ENCODE data around the gene CARD19. TPM values are rescaled to one million over a fixed set of nuclear protein-coding genes. Genes with fewer than 3 reads are reported as not detected.
A peak's percentile ranks its signal among the peaks of the same experiment; 100 is the strongest.

The CARD19 gene
- total RNA-seq, 1 experiment from 2014 or later = 54.5 TPM

DNA sequence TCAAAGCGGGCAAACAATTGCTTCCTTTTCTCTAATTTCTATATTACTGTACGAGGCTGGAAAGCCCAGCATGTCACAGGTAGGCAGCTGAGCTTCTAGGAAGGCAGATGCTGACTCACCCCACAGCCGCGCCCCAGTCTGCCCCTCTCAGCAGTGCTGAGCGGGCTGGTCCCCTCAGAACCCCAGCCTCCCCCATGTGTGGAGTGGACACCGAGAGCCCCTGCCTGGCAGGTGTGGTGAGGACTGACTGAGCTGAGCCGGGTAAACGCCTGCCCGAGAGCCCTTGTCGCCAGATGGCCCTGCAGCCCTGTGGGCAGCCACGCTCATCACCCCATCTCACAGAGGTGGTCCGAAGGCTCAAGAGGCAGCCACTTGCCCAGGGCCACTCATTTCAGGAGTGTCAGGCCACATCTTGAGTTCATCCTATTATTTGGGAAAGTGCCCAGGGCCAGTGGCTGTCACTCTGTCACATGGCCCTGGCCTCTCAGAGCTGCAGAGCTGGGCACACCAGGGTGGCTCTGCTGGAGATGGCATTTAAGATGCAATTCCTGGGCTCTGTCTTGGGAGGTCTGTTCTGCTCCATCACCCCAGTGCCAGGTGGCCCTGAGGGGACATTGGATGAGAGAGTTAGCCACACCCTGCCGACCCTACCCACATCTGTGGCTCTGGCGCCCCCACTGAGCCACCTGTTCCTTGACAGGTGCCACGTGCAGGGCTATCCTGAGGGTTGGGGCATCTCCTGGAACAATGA is 12.4 kb downstream of the CARD19 start:
- peak overlapping the region; percentile 23; the same call in 1 of the 2 replicates for H3K27ac ChIP-seq (ENCODE audit: low read depth, low read length)
- TF ChIP-seq POLR2AphosphoS5 (IDR thresholded peaks at IDR 0.05; ENCODE audit: low read depth, low read length) = no peak
- no peak for TF ChIP-seq RAD21 (IDR thresholded peaks at IDR 0.05; ENCODE audit: low read depth)
- no peak for TF ChIP-seq EGR1 (IDR thresholded peaks at IDR 0.05; ENCODE audit: low read depth)
- TF ChIP-seq CBX3 (IDR thresholded peaks at IDR 0.05; ENCODE audit: low read depth) = no peak
- TF ChIP-seq POLR2A (IDR thresholded peaks at IDR 0.05; ENCODE audit: borderline replicate concordance, extremely low read depth, insufficient read depth, insufficient read length) = no peak
- TF ChIP-seq ZBTB33 (IDR thresholded peaks at IDR 0.05; ENCODE audit: extremely low read depth, insufficient replicate concordance, low read length) = no peak
- no peak for TF ChIP-seq CEBPB (IDR thresholded peaks at IDR 0.05; ENCODE audit: low read depth)
- no peak for TF ChIP-seq SRF (IDR thresholded peaks at IDR 0.05; ENCODE audit: low read depth)
- TF ChIP-seq TCF7L2 (IDR thresholded peaks at IDR 0.05; ENCODE audit: borderline replicate concordance, extremely low read depth, insufficient read depth, insufficient read length) = no peak
- TF ChIP-seq YY1 (IDR thresholded peaks at IDR 0.05; ENCODE audit: extremely low read depth, insufficient replicate concordance, low read depth, low read length) = no peak
- TF ChIP-seq EZH2 (IDR thresholded peaks at IDR 0.05) = no peak
- no peak for TF ChIP-seq SIN3A (IDR thresholded peaks at IDR 0.05; ENCODE audit: low read depth)
- TF ChIP-seq, protein P1, sequence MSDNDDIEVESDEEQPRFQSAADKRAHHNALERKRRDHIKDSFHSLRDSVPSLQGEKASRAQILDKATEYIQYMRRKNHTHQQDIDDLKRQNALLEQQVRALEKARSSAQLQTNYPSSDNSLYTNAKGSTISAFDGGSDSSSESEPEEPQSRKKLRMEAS (IDR thresholded peaks at IDR 0.05) = no peak
- no peak for TF ChIP-seq SP1 (IDR thresholded peaks at IDR 0.05; ENCODE audit: low read depth)
- TF ChIP-seq, protein P2, sequence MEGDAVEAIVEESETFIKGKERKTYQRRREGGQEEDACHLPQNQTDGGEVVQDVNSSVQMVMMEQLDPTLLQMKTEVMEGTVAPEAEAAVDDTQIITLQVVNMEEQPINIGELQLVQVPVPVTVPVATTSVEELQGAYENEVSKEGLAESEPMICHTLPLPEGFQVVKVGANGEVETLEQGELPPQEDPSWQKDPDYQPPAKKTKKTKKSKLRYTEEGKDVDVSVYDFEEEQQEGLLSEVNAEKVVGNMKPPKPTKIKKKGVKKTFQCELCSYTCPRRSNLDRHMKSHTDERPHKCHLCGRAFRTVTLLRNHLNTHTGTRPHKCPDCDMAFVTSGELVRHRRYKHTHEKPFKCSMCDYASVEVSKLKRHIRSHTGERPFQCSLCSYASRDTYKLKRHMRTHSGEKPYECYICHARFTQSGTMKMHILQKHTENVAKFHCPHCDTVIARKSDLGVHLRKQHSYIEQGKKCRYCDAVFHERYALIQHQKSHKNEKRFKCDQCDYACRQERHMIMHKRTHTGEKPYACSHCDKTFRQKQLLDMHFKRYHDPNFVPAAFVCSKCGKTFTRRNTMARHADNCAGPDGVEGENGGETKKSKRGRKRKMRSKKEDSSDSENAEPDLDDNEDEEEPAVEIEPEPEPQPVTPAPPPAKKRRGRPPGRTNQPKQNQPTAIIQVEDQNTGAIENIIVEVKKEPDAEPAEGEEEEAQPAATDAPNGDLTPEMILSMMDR (IDR thresholded peaks at IDR 0.05 in 2 of 3, conservative IDR thresholded peaks at IDR 0.05 in 1 of 3; ENCODE audit: borderline replicate concordance in 1 of 3, insufficient read depth in 1 of 3, low read depth in 2 of 3, low read length in 2 of 3) = no peak
- TF ChIP-seq, protein P3, sequence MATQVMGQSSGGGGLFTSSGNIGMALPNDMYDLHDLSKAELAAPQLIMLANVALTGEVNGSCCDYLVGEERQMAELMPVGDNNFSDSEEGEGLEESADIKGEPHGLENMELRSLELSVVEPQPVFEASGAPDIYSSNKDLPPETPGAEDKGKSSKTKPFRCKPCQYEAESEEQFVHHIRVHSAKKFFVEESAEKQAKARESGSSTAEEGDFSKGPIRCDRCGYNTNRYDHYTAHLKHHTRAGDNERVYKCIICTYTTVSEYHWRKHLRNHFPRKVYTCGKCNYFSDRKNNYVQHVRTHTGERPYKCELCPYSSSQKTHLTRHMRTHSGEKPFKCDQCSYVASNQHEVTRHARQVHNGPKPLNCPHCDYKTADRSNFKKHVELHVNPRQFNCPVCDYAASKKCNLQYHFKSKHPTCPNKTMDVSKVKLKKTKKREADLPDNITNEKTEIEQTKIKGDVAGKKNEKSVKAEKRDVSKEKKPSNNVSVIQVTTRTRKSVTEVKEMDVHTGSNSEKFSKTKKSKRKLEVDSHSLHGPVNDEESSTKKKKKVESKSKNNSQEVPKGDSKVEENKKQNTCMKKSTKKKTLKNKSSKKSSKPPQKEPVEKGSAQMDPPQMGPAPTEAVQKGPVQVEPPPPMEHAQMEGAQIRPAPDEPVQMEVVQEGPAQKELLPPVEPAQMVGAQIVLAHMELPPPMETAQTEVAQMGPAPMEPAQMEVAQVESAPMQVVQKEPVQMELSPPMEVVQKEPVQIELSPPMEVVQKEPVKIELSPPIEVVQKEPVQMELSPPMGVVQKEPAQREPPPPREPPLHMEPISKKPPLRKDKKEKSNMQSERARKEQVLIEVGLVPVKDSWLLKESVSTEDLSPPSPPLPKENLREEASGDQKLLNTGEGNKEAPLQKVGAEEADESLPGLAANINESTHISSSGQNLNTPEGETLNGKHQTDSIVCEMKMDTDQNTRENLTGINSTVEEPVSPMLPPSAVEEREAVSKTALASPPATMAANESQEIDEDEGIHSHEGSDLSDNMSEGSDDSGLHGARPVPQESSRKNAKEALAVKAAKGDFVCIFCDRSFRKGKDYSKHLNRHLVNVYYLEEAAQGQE (IDR thresholded peaks at IDR 0.05; ENCODE audit: low read depth) = no peak
- no peak for TF ChIP-seq FOSL1 (IDR thresholded peaks at IDR 0.05; ENCODE audit: low read depth)
- no peak for TF ChIP-seq ATF3 (IDR thresholded peaks at IDR 0.05)
- no peak overlapping the region for H3K9ac ChIP-seq (ENCODE audit: low read length)
- H4K20me1 ChIP-seq (ENCODE audit: insufficient read depth) = no peaks in the 10 kb centered on the region
- peaks cover 3 to 4% of the 10 kb centered on the region in 2 experiments; a peak in 3 of 4 replicates for H3K36me3 ChIP-seq (ENCODE audit: control insufficient read depth in 1 of 2, insufficient read depth in 2 of 2, low read length in 2 of 2)
- ChIA-PET RAD21 (ENCODE audit: low non-redundant PET in 1 of 2, low total read pairs in 2 of 2, uncharacterized antibody in 2 of 2, unreplicated experiment in 2 of 2) (interaction anchor here (0.6 to 1.3 kb wide), 4 partner anchors 11 to 294 kb away, joined by 3 to 4 read pairs (median 3); no protein-coding TSS in a partner anchor), POLR2A (interaction anchor here (1.7 kb wide), 1 partner anchor 12 kb away, joined by 5 read pairs; no protein-coding TSS in a partner anchor), CTCF (interaction anchor here (0.6 to 3.7 kb wide), 12 partner anchors 10 to 194 kb away, joined by 3 to 35 read pairs (median 4); partner anchors contain the start of genes CARD19 and NINJ1)
- H3K79me2 ChIP-seq (ENCODE audit: insufficient read depth, low read length) = peaks cover 42% of the 10 kb centered on the region
- H3K9me3 ChIP-seq (ENCODE audit: control insufficient read depth in 1 of 2, insufficient read depth in 1 of 2, low read depth in 1 of 2, low read length in 2 of 2) = peaks cover 5 to 6% of the 10 kb centered on the region in 2 experiments; a peak in 1 of 4 replicates
- no peaks in the 10 kb centered on the region for H3K9me2 ChIP-seq (ENCODE audit: insufficient read depth)
- peaks cover 0 to 18% of the 10 kb centered on the region in 2 experiments; a peak in 2 of 4 replicates for H3K4me1 ChIP-seq (ENCODE audit: control insufficient read depth in 1 of 2, insufficient read depth in 2 of 2, low read length in 2 of 2)
- H2AFZ ChIP-seq (ENCODE audit: low read depth, low read length, poor library complexity, severe bottlenecking) = no peak overlapping the region
- intact Hi-C loops (cut with micrococcal nuclease) = loop anchor here (1.0 to 5.0 kb wide), 3 partner anchors 44 to 458 kb away; no protein-coding TSS in a partner anchor
- no TSS peak for BruUV-seq (replicated peaks)
- no peak overlapping the region for H3K4me2 ChIP-seq (ENCODE audit: low read length)
- ATAC-seq (peak; percentile 51), DNase-seq (ENCODE audit: low read depth, low spot score) (no peak)
- no peaks in the 10 kb centered on the region for H3K27me3 ChIP-seq (ENCODE audit: insufficient read depth, low read length)
- H3K4me3 ChIP-seq (replicated peaks in 1 of 2; ENCODE audit: low read depth in 1 of 2, low read length in 2 of 2) = no peak overlapping the region
